HCT116 (cell line): ENCODE data around the gene ZC3HAV1. TPM values are rescaled to one million over a fixed set of nuclear protein-coding genes. Genes with fewer than 3 reads are reported as not detected.
"Not testable (repeated sequence)": the region's sequence is repeated elsewhere in the genome, so short reads cannot be mapped to it uniquely, and the experiment has no call there.

Experiments
- ATAC-seq: fragments of 200-7000 bp; cut with Tn5 transposase; 2 replicates; pipeline ENCODE4 v1.9.1; 2020; ENCODE audit warnings: mild to moderate bottlenecking, moderate library complexity
- BruUV-seq: library from RNA; stranded (reverse); fragments of 400-500 nt; replicated peaks from 2 replicates; lab custom pipeline; 2021; lab: Mats Ljungman, UMichigan
- CTCF ChIA-PET: fragments of 300-600 bp; sonication (Branson Sonifier 250); formaldehyde crosslinking; loops from one replicate; lab custom pipeline; 2021; ENCODE audit warnings: antibody characterized with exemption; lab: Charles Lee
- POLR2A ChIA-PET: fragments of 300-600, 350-600 bp; sonication (Branson Sonifier 250); formaldehyde crosslinking; loops from one replicate; lab custom pipeline; 2021; ENCODE audit warnings: antibody characterized with exemption; lab: Charles Lee
- RAD21 ChIA-PET, 2 experiments: fragments of 300-600 bp; sonication (Branson Sonifier 250); formaldehyde crosslinking; loops; one replicate each; lab custom pipeline; 2023; ENCODE audit warnings: low total read pairs in 2 of 2; ENCODE audit not compliant: uncharacterized antibody in 2 of 2, unreplicated experiment in 2 of 2, low non-redundant PET in 1 of 2; lab: Charles Lee
- DNase-seq: peaks from one replicate; pipeline ENCODE4 v3.0.0-alpha.2; 2010; ENCODE audit warnings: low read depth, low spot score
- H2AFZ ChIP-seq: fragments of 200-600 bp; shearing (Covaris generic), sonication (generic); 2 replicates; pipeline ENCODE4 v1.6.1; 2017; ENCODE audit warnings: low read depth, mixed run types, mixed read lengths, antibody characterized with exemption, low read length; ENCODE audit not compliant: poor library complexity, severe bottlenecking
- H3K27ac ChIP-seq: 2 replicates; pipeline ENCODE4 v1.5.1; 2012; ENCODE audit warnings: low read depth, low read length
- H3K27me3 ChIP-seq: fragments of 200-600 bp; sonication (generic); 2 replicates; pipeline ENCODE4 v1.6.1; 2016; ENCODE audit warnings: mixed run types, low read length, mixed read lengths; ENCODE audit not compliant: insufficient read depth
- H3K36me3 ChIP-seq, 2 experiments: fragments of 200-500 bp in 1 of 2; fragments of 200-600 bp in 1 of 2; sonication (Bioruptor generic) in 1 of 2; sonication (generic) in 1 of 2; 2 replicates each; pipeline versions ENCODE4 v1.5.1 to v1.6.1; 2014 to 2016; ENCODE audit warnings: low read length in 2 of 2, inconsistent platforms in 1 of 2, mixed read lengths in 1 of 2, mixed run types in 1 of 2; ENCODE audit not compliant: insufficient read depth in 2 of 2, control insufficient read depth in 1 of 2
- H3K4me1 ChIP-seq, 2 experiments: fragments of 200-600 bp in 1 of 2; sonication (generic) in 1 of 2; 2 replicates each; pipeline versions ENCODE4 v1.5.1 to v1.6.1; 2012 to 2017; ENCODE audit warnings: low read length in 2 of 2, inconsistent platforms in 1 of 2, mild to moderate bottlenecking in 1 of 2, mixed read lengths in 1 of 2, mixed run types in 1 of 2, moderate library complexity in 1 of 2; ENCODE audit not compliant: insufficient read depth in 2 of 2, control insufficient read depth in 1 of 2
- H3K4me2 ChIP-seq: fragments of 200-600 bp; sonication (generic); 2 replicates; pipeline ENCODE4 v1.6.1; 2017; ENCODE audit warnings: mixed run types, low read length, mixed read lengths
- H3K4me3 ChIP-seq, 2 experiments: fragments of 200-600 bp in 1 of 2; sonication (generic) in 1 of 2; replicated peaks in 1 of 2; 2 replicates each; pipeline ENCODE4 v1.5.1; 2011 to 2016; ENCODE audit warnings: low read length in 2 of 2, control low read depth in 1 of 2, low read depth in 1 of 2, mild to moderate bottlenecking in 1 of 2, mixed read lengths in 1 of 2, mixed run types in 1 of 2
- H3K79me2 ChIP-seq: fragments of 200-600 bp; sonication (generic); 2 replicates; pipeline ENCODE4 v1.6.1; 2017; ENCODE audit warnings: mild to moderate bottlenecking, mixed run types, low read length, moderate library complexity, mixed read lengths; ENCODE audit not compliant: insufficient read depth
- H3K9ac ChIP-seq: fragments of 200-600 bp; sonication (generic); 2 replicates; pipeline ENCODE4 v1.6.1; 2016; ENCODE audit warnings: low read length, mixed read lengths
- H3K9me2 ChIP-seq: fragments of 200-600 bp; sonication (generic), shearing (Covaris generic); 2 replicates; pipeline ENCODE4 v1.6.1; 2017; ENCODE audit warnings: mixed run types, mild to moderate bottlenecking, moderate library complexity; ENCODE audit not compliant: insufficient read depth
- H3K9me3 ChIP-seq, 2 experiments: fragments of 200-500 bp in 1 of 2; fragments of 200-600 bp in 1 of 2; sonication (Bioruptor generic) in 1 of 2; sonication (generic) in 1 of 2; 2 replicates each; pipeline ENCODE4 v1.6.1; 2014 to 2017; ENCODE audit warnings: low read length in 2 of 2, mixed read lengths in 2 of 2, inconsistent platforms in 1 of 2, low read depth in 1 of 2, mild to moderate bottlenecking in 1 of 2, mixed run types in 1 of 2, moderate library complexity in 1 of 2; ENCODE audit not compliant: control insufficient read depth in 1 of 2, insufficient read depth in 1 of 2
- H4K20me1 ChIP-seq: fragments of 200-600 bp; sonication (generic), shearing (Covaris generic); 2 replicates; pipeline ENCODE4 v1.6.1; 2017; ENCODE audit warnings: mixed run types, mild to moderate bottlenecking, moderate library complexity; ENCODE audit not compliant: insufficient read depth
- CBX3 ChIP-seq: IDR thresholded peaks from 2 replicates; pipeline ENCODE4 v1.6.1; 2012; ENCODE audit warnings: low read depth
- CTCF ChIP-seq, 3 experiments: fragments of 200-600 bp in 1 of 3; sonication (generic) in 1 of 3; IDR thresholded peaks in 2 of 3; conservative IDR thresholded peaks in 1 of 3; 2 replicates each; pipeline ENCODE4 v1.5.1; 2012 to 2017; ENCODE audit warnings: low read depth in 2 of 3, low read length in 2 of 3, antibody characterized with exemption in 1 of 3, borderline replicate concordance in 1 of 3, control low read depth in 1 of 3, mild to moderate bottlenecking in 1 of 3, mixed read lengths in 1 of 3, mixed run types in 1 of 3, moderate library complexity in 1 of 3; ENCODE audit not compliant: insufficient read depth in 1 of 3
- ELF1 ChIP-seq: IDR thresholded peaks from 2 replicates; pipeline ENCODE4 v1.6.1; 2012; ENCODE audit warnings: low read depth, borderline replicate concordance
- EZH2phosphoT487 ChIP-seq: fragments of 200-600 bp; IDR thresholded peaks from 2 replicates; pipeline ENCODE4 v1.6.1; 2018; ENCODE audit warnings: antibody characterized with exemption, borderline replicate concordance
- FOSL1 ChIP-seq: IDR thresholded peaks from 2 replicates; pipeline ENCODE4 v1.6.1; 2012; ENCODE audit warnings: low read depth
- MAX ChIP-seq: IDR thresholded peaks from 2 replicates; pipeline ENCODE4 v1.6.1; 2012
- RAD21 ChIP-seq: IDR thresholded peaks from 2 replicates; pipeline ENCODE4 v1.6.1; 2012; ENCODE audit warnings: low read depth, mild to moderate bottlenecking
- REST ChIP-seq: IDR thresholded peaks from 2 replicates; pipeline ENCODE4 v1.6.1; 2012; ENCODE audit warnings: low read depth
- SIN3A ChIP-seq: IDR thresholded peaks from 2 replicates; pipeline ENCODE4 v1.6.1; 2012; ENCODE audit warnings: low read depth
- SP1 ChIP-seq: IDR thresholded peaks from 2 replicates; pipeline ENCODE4 v1.6.1; 2012; ENCODE audit warnings: low read depth
- YY1 ChIP-seq: IDR thresholded peaks from 2 replicates; pipeline ENCODE4 v1.6.1; 2011; ENCODE audit warnings: low read length, low read depth, moderate library complexity, mild to moderate bottlenecking; ENCODE audit not compliant: insufficient replicate concordance; ENCODE audit errors: extremely low read depth
- ZBTB33 ChIP-seq: IDR thresholded peaks from 2 replicates; pipeline ENCODE4 v1.6.1; 2011; ENCODE audit warnings: mild to moderate bottlenecking, low read length, moderate library complexity; ENCODE audit not compliant: insufficient replicate concordance; ENCODE audit errors: extremely low read depth
- ZNF274 ChIP-seq: fragments of 200-500 bp; sonication (Bioruptor generic); IDR thresholded peaks from 2 replicates; pipeline ENCODE4 v1.6.1; 2014; ENCODE audit warnings: mild to moderate bottlenecking, low read depth, low read length, inconsistent platforms
- intact Hi-C: fragments of 100-400 bp; cut with micrococcal nuclease; formaldehyde crosslinking; loops from 2 replicates; pipeline ENCODE4 v1.10.0; 2022
- total RNA-seq: library from RNA; stranded (reverse); gene quantifications from one replicate; pipeline ENCODE4 v1.2.1, GENCODE V29; 2021; ENCODE audit not compliant: unreplicated experiment

The ZC3HAV1 gene
- total RNA-seq, 1 experiment from 2014 or later: 23.7 TPM

GRCh38 chr7:139055674-139056073 is 53.8 kb downstream of the ZC3HAV1 start:
- TF ChIP-seq YY1 (no peak), ZNF274 (no peak), CTCF (IDR thresholded peaks at IDR 0.05 in 2 of 3, conservative IDR thresholded peaks at IDR 0.05 in 1 of 3; ENCODE audit: borderline replicate concordance in 1 of 3, insufficient read depth in 1 of 3, low read depth in 2 of 3, low read length in 2 of 3) (no peak), EZH2phosphoT487 (no peak), ZBTB33 (no peak), FOSL1 (no peak), CBX3 (no peak), MAX (no peak), SP1 (no peak), SIN3A (no peak), ELF1 (no peak), RAD21 (no peak), REST (no peak)
- RAD21 ChIA-PET: no interaction called here
- H3K79me2 ChIP-seq: no peaks in the 10 kb centered on the region
- H3K27me3 ChIP-seq: no peaks in the 10 kb centered on the region
- H3K4me3 ChIP-seq: no peak overlapping the region
- no peak overlapping the region for H3K4me2 ChIP-seq
- H3K9ac ChIP-seq: no peak overlapping the region
- no peaks in the 10 kb centered on the region for H3K9me2 ChIP-seq
- peaks cover 8 to 17% of the 10 kb centered on the region in 2 experiments; a peak in 3 of 4 replicates for H3K36me3 ChIP-seq
- intact Hi-C loops: no loop called here
- H3K4me1 ChIP-seq: no peaks in the 10 kb centered on the region
- no TSS peak for BruUV-seq
- DNase-seq (no peak), ATAC-seq (no peak)
- CTCF ChIA-PET: no interaction called here
- no peaks in the 10 kb centered on the region for H4K20me1 ChIP-seq
- H2AFZ ChIP-seq: no peak overlapping the region
- H3K9me3 ChIP-seq: no peaks in the 10 kb centered on the region
- H3K27ac ChIP-seq: no peak overlapping the region
- POLR2A ChIA-PET: no interaction called here

GRCh38 chr7:139054656-139055055 is 54.9 kb downstream of the ZC3HAV1 start:
- H3K9me2 ChIP-seq, ATAC-seq, H3K4me2 ChIP-seq, H4K20me1 ChIP-seq, H3K9me3 ChIP-seq, H3K4me3 ChIP-seq, DNase-seq, H3K79me2 ChIP-seq, intact Hi-C loops, CTCF ChIA-PET, H2AFZ ChIP-seq, POLR2A ChIA-PET, H3K9ac ChIP-seq, RAD21 ChIA-PET, H3K4me1 ChIP-seq, H3K27ac ChIP-seq, BruUV-seq, H3K27me3 ChIP-seq: not testable (repeated sequence)
- peaks cover 3 to 20% of the 10 kb centered on the region in 2 experiments for H3K36me3 ChIP-seq
